Brain pericyte (primary cell): ENCODE results near the gene VSIG10L2.

Source experiments
- DNase-seq: peaks from one replicate; pipeline ENCODE4 v3.0.0-alpha.2; 2012; ENCODE audit warnings: low read depth, low spot score

The VSIG10L2 gene

DNA sequence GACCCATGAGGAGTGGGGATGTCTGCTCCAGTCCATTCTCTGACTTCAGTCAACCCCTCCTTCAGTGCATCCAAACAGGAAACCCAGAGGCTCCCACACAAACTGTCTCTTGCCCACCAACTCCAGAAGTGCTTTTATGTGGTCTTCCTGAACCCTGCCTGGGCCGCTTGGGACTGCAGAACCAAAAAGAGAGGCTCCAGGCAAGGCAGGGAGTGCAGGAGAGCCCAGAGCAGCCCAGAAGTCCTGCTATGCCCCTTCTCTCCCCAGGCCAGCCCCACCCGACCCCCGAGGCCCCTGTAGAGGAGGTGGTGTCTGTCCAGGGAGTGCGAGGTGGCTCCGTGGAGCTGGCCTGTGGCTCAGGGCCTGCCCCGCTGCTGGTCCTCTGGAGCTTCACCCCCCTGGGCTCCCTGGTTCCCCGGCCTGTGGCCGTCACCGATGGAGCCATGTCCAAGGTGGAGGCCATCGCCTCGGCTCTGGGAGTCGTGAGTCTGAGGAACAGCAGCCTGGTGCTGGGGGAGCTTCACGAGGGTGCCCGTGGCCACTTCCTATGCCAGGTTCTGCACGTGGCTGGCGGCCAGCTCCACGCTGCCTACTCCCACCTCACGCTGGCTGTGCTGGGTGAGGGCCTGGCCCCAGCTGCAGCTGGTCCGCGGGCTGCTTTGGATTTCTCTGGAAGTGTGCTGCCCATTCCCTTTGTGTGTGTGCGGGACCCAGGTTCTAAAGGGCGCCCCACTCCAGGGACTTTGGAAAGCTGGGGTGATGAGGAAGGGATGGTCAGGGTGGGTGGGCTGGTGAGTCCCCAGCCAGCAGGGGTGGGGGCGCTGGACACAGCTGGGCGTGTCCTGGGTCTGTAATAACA lies 1.8 kb downstream of the VSIG10L2 start:
- DNase-seq, result no peak

DNA sequence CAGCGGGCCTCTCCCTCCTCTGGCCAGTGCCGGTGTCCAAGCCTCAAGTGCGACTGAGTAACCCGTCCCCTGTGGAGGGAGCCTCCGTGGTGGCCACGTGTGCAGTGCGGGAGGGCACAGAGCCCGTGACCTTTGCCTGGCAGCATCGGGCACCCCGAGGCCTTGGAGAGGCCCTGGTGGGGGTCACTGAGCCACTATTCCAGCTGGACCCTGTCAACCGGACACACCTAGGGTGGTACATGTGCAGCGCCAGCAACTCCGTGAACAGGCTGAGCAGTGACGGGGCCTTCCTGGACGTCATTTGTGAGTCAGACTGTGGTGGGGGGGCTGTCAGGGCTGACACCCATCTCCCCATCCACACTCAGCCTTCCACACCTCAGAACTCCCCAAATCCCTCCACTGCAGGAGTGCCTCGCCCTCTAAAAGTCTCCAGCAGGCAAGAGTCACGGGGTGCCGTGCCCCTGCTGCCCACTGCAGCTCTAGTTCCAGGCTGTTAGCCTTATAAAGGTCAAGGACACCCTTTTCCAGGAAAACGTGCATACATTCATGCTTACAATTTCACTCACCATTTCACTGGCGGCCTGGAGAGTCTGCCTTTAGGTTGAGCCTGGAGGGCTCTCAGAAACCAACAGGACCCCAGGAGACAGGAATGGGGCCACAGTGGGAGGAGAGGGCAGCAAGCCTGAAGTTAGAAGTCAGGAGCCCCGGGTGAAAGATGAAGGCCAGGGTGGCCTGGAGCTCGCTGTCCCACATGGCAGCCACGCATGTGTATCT lies 2.6 kb downstream of the VSIG10L2 start:
- DNase-seq, result no peak

DNA sequence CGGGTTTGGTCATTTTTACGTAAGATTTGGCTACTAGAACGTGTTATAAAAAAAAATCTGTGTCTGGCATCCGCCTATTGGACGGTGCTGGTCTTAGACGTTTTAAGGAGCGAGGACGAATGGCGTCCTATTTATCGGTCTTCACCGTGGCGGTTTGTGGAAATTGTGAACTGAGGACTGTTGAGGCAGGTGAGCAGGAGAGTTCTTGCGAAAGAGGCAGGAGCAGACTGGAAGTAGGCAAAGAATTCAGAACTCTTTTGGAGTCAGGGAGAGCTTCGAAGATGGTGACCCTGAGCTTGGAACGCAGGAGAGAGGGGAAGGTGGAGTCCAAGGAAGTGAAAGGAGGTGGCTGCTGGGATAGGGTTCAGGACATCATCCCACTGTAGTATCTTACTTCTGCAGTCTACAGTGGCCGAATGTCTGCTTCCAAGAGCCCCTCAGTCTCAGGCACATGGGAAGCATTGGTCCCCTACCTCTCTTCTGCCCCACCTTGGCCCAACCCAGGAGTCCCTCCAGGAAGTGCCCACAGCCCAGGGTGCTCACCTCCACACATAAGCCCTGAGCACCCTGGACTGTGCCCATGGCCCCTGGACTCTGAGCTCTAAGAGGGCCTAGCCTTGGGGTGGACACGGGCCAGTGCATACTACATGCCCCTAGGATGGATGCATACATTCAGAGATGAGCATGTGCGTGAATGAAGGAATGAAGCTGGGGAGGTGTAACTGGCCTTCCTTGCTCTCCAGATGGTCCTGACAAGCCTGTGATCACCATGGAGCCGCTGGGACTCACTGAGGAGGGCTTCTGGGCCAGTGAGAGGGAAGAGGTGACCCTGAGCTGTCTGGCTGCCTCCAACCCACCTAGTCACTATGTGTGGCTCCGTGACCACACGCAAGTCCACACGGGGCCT lies 3.7 kb downstream of the VSIG10L2 start:
- DNase-seq, result no peak

DNA sequence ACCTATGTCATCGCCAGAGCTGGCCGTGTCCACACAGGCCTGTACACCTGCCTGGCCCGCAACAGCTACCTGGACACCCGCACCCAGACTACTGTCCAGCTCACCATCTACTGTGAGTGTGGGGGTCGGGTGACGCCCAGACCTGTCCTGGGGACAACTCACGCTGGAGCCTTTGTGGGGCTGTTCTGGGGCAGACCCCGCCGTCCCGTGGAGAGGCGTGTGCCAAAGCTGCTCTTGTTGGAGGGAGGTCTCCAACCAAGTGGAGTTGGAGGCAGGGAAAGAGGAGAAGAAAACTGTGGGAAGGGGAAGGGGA lies 4.3 kb downstream of the VSIG10L2 start:
- DNase-seq, result no peak

DNA sequence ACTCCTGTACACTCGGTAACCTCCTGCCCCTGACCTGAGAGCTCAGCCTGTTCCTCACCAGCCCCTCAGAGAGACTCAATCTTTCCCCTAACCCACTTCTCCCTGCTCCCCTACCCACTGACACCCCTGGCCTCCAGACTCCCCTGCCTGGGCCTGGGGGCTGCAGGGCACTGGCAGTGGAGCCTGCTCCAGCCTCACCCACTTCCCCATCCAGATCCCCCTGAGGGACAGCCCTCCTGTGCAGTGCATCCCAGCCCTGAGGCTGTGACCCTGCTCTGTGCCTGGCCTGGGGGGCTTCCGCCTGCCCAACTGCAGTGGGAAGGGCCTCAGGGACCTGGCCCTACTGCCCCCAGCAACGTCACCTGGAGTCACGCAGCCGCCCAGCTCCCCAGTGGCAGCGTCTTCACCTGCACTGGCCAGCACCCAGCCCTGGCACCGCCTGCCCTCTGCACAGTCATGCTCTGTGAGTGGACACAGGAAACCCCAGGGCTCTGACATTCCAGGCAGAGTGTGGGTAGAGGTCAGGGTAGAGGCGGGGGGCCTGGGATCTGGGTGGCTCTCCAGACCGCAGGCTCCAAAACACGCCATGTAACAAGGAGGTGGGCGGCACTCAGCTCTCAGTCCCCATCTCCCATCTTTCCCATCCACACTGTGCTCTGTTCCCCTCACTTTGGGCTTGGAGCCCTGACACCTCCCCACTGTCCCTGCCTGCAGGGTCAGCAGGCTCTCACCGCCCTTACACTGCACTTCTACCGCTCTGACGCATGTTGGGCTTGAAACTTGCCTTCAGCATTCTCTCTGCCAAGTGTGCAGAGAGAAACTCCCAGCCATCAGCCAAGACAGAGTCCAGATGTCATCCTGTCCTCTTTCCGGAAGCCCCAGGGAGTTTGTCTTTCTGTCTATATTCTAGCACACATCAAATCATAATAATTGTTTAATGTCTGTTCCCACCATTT lies 5.1 kb downstream of the VSIG10L2 start:
- no peak for DNase-seq

DNA sequence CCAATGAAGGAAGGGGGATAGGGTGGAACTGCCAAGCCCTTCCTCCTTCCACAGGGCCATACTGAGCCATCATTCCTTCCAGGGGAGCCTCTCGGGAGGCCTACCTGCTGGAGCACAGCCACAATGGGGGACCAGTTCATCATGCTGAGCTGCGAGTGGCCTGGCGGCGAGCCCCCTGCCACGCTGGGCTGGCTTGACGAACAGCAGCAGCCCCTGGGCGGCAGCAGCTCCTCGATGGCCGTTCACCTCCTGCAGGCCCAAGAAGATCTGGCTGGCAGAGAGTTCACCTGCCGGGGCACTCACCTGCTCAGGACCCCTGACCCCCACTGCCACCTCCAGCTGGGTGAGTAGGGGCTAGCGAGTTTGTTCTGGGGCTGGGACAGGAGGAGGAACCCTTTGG lies 5.9 kb downstream of the VSIG10L2 start:
- no peak for DNase-seq

DNA sequence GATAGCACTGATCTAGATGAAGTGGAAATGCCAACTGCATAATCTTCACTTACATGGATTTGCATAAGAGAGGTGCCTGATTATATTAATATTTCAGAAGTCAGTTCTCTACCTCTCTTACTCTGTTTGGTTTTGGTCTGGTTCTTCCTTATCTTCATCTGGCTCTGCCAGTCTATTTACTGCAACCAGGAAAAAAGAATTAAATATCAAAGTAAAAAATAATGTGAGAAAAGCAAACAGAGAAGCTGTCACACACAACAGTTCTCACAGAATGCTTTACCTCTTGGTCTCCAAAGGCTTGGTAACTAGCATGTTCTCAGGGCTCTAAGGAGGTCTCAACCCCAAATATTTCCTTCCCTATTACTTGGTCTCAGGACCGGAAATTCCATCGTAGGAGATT lies 6.7 kb downstream of the VSIG10L2 start:
- DNase-seq, result no peak

DNA sequence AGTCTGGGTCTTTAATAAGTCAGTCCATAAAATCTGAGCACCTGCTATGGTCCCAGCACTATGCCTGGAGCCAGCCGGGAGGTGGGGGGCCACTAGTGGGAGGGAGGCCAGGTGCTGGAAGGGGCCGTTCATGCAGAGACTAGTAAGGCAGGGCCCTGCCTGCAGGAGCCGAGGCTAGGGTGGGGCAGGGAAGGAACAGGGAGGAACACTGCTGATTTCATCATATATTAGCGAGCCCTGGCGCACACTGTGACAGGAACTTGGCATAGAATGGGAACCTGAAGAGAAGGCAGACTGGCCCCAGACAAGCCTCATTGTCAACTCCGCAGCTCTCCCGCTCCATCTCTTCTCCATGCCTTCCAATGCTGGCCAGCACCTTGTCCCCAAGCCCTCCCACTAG lies 7.1 kb downstream of the VSIG10L2 start:
- no peak for DNase-seq

DNA sequence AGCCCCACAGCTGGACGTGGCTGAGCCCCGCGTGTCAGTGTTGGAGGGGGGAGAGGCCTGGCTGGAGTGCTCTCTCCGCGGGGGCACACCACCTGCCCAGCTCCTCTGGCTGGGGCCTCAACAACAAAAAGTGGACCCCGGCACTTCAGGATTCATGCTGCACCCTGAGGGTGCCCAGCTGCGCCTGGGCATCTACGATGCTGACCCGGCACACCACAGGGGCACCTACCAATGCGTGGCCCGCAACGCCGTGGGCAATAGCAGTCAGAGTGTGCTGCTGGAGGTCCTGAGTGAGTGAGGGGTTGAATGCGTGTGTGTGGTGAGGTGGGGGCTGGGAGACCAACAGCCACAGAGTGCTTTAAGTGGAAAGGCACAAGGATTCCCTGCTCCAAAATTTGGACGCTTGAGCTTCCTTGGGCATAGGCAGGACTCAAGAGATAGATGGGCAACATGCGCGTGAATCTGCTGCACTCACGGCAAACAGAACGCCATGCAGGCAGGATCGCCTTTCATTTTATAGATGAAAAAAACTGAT lies 7.6 kb downstream of the VSIG10L2 start:
- DNase-seq, result no peak

DNA sequence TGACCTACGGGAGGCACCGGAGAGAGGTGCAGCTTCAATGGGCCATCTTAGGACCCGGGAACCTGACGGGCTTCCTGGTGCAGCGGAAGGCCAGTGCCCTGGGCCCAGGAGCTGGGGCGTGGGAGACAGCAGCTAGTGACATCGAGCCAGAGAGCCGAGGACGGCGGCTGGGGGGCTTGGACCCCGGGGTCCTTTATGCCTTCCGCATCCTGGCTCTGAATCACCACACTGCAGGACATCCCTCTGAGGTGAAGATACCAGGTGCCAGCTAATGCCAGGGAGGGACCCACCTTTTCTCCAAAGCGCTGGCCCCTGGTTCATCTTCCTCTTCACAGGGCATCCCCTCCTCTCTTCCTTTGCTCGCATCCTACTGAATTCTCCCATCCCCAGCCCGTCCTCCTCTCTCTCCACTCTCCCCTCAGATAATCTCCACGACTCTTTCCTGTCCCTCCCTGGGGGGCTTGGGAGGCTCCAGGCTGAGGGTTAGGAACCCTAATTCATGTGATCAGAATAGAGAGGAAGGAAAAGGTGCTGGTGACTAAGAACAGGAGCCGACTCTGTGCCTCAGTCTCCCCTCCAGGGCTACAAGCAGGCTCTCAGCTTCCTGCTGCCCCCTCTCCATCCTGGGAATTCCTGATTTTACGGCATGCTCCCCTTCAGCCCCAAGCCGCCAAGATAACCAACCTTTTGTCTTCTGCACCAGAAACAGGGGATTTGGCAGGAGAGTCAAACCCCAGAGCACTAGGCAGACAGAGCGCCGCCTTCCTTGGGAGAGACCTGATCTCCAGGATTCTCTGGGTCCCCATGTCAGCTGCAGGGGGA lies 8.5 kb downstream of the VSIG10L2 start:
- no peak for DNase-seq

DNA sequence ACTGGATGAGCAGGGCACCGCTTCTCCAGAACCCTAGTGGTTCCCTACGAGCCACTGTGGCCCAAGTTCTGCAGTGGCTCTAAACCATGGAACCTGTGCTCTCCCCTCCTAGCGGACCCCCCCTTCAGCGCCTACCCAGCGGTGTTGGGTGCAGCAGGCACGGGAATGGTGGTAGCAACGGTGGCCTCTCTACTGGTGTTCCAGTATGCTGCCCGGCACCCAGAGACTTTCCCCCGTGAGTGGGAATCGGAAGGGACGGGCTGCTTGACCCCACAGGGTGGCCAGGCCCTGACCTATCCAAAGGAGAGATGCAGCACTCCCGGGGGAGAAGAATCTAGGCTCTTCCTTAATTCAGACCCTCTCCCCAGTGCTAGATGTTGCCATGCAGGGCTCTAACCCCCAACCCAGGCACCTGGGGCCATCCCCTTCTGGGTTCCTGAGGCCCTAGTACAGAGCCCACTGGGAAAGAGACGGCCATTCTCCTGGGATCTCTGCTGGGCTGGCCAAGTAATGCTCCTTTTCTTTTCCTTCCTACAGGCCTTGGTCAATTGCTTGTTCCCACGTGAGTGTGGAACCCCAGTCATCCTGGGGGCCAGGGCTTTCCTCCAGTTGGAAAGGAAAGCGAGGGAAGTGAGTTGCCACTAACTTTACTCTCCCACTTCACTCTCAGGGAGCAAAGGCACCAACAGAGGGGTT lies 9.2 kb downstream of the VSIG10L2 start:
- no peak for DNase-seq

DNA sequence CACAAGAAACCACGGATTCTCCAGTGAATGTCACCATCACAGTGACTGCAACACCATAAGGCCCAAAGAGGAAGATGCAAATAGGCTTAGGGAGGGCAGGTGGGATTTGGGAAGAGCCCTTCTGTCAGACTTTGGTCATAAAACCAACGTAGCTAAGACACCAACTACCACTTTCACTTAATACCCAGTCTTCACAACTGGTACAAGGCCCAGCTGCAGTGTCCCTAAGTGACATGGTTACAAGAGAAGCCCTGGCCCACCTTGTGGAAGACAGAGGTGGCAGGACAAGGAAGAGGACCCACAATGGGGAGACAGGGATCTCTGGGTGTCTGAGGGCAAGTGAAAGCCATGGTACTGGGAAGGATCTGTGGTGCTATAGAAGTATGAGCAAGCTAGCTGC lies 10.0 kb downstream of the VSIG10L2 start:
- DNase-seq, result no peak

DNA sequence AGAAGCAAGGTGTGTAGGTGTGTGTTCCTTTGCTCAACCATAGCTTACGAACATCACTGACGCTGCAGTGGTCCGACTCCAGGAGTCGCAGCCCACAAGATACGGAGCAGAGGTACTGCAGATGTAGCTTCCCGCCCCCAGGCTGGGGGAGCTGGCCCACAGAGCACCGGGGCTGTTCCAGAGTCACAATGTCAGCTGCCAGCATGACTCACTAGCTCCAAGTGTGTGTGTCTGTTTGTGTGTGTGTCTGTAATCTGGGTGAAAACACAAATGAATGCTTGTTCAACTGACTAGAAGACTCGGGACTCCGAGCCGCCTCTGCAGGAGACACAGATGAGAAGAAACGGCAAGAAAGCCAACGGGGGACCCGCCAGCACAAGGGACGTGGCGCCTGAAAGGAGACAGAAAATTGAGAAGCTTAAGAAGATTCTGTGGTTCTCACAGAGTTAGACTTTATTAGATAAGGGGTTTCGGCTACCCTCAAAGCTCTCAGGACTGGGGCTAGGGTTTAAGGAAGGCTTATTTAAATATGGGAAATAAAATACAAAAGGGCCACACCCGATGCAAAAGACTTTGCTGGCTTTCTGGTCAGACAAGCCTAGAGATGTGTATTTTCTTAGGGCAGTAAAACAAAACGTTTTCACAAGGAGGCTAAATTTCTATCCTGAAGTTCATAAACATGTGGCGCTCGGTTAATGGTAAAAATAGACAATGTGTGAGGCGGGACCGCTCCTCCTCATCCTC lies 10.7 kb downstream of the VSIG10L2 start:
- DNase-seq, result no peak

DNA sequence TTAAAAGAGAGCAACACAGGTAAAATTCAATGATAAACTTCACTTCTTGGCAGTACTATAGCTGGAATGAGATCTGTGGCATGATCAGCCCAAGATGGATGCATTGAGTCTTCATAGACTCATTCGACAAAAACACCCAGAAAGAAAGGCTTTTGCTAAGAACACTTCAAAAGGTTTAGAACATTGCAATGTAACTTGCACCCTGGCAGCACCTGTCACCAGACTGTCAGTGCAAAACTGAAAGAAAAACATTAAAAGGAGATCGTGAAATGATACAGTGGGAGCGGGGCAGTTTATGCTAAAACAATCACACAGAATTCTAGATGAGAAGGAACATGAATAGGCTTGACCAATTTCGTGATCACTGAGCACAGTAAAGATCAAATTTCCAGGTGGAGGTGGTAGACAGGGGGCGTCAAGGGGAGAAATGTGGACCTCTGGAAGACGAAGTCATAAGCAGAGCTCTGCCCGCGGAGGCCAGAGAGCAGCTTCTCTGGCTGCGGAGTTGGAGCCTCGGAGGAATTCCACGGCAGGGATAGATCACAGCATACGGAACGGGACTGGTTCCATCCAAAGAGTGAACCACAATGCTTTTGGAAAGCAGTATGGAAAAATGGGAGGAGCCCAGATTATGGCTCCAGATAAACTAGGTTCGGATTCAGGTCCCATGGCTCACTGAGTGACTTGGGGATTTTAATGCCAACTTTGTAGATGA lies 11.9 kb downstream of the VSIG10L2 start:
- DNase-seq, result no peak

DNA sequence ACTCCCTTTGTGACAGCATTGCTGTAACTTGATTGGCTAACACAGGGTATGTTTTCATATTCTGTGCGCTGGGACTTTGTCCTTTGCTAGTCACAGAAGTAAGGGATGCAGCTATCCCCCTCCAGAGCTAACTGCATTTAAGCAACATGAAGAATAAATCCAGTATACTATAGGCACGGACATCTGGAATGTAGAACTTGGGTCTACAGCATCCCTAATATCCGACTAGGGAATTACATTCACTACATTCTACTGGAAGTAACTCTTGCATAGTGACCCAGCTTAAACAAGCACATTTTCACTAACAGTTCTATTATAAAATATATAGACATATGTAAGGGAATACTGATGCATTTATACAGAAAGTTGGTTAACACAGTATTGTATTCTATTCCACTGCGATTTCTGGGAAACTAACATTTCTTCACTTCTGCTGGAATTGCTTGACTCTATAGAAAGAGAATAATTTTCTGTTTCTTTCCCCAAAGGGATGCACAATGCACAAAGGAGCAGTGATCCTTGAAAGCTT lies 13.1 kb downstream of the VSIG10L2 start:
- DNase-seq, result no peak

DNA sequence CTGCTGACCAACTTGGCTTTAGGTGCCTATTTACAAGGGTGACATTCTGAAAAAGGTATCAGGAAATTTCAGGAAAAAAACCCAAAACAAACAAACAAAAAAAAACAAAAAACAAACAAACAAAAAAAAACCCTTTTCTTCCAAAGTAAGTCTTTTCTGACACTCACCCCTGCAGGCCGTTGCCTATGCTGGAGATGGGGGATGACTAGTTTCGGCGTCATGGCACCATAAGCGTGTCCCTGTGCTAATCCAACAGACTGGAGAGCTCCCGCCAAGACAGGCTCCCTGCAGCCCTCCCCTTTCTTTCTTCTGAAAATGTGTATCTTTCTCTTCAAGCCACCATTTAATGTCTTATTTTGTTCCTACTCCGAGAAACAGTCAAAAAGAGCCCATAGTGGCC lies 13.7 kb downstream of the VSIG10L2 start:
- no peak for DNase-seq

DNA sequence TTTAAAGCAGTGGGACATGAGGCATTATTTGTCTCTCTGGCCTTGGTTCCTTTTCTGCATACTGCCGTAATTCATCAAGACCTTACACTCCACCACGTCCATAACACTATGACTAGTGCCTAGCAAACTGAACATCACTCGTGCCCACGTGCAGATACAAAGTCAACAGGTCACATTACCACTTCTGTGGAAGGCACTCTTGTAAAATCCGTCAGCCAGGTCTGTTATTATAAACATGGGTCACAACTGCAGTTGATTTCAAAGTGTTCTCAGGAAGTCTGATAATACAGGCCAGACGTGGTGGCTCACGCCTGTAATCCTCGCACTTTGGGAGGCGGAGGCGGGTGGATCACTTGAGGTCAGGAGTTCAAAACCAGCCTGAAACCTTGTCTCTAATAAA lies 14.1 kb downstream of the VSIG10L2 start:
- no peak for DNase-seq

DNA sequence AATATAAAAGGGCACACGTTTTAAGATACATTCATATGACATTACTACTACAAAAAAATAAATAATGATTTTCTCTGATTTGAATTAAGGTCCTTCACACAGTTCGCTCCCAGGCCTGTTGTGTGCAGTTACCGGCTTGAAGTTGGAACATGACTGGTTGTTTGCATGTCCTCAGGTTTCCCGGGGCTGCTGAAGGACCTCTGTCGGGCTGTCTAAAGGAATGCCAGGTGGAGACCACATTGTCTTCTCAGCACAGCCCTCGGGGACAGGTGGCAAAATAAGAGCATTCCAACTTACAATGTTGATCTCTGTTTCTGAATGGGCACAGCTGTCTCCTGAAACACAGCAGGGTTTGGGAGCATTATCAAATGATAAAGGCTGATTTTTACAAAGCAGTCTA lies 14.9 kb downstream of the VSIG10L2 start:
- DNase-seq, result no peak
